Subcutaneous abdominal adipose tissue (tissue), 5 donors: ENCODE measurements around the gene FILIP1L.
A peak's percentile ranks its signal among the peaks of the same experiment; 100 is the strongest.

Source experiments
- H3K27ac ChIP-seq: one replicate; pipeline ENCODE4 v1.7.0; 2013; ENCODE audit warnings: low read depth, mild to moderate bottlenecking, inconsistent platforms, low read length, moderate library complexity
- H3K27me3 ChIP-seq, 5 donors: one replicate each; pipeline ENCODE4 v1.7.0; 2013; ENCODE audit warnings: low read length in 5 of 5, inconsistent platforms in 1 of 5; ENCODE audit not compliant: control insufficient read depth in 5 of 5, insufficient read depth in 4 of 5
- H3K36me3 ChIP-seq, 5 donors: one replicate each; pipeline ENCODE4 v1.7.0; 2013; ENCODE audit warnings: low read length in 5 of 5; ENCODE audit not compliant: control insufficient read depth in 5 of 5, insufficient read depth in 5 of 5
- H3K4me1 ChIP-seq, 5 donors: one replicate each; pipeline ENCODE4 v1.7.0; 2013; ENCODE audit warnings: low read length in 5 of 5, mild to moderate bottlenecking in 3 of 5, moderate library complexity in 1 of 5; ENCODE audit not compliant: control insufficient read depth in 5 of 5, insufficient read depth in 5 of 5
- H3K4me3 ChIP-seq, 5 donors: one replicate each; pipeline ENCODE4 v1.7.0; 2013; ENCODE audit warnings: low read length in 5 of 5, low read depth in 1 of 5
- H3K9ac ChIP-seq, 5 donors: one replicate each; pipeline ENCODE4 v1.7.0; 2013; ENCODE audit warnings: low read length in 5 of 5, mild to moderate bottlenecking in 4 of 5, moderate library complexity in 3 of 5
- H3K9me3 ChIP-seq, 5 donors: one replicate each; pipeline ENCODE4 v1.7.0; 2013; ENCODE audit warnings: low read length in 5 of 5; ENCODE audit not compliant: control insufficient read depth in 5 of 5
- donor health status: healthy.
- donor health status: healthy.
- donor health status: healthy.
- donor health status: healthy.
- donor health status: healthy.

Gene FILIP1L

GRCh38 chr3:99879275-99879674 lies 235.0 kb downstream of the FILIP1L start:
- Histone ChIP-seq H3K4me3 (no peak overlapping the region), H3K4me1 (peaks cover 0 to 41% (median 15%) of the 10 kb centered on the region in 5 donors), H3K27ac (no peak overlapping the region), H3K9ac (no peak overlapping the region), H3K36me3 (no peaks in the 10 kb centered on the region), H3K9me3 (no peaks in the 10 kb centered on the region), H3K27me3 (no peaks in the 10 kb centered on the region)

GRCh38 chr3:99878005-99878404 lies 236.3 kb downstream of the FILIP1L start:
- H3K4me1 ChIP-seq = peaks cover 0 to 53% (median 27%) of the 10 kb centered on the region in 5 donors
- H3K27me3 ChIP-seq = no peaks in the 10 kb centered on the region
- H3K4me3 ChIP-seq = no peak overlapping the region
- H3K9me3 ChIP-seq = no peaks in the 10 kb centered on the region
- H3K9ac ChIP-seq = no peak overlapping the region
- H3K27ac ChIP-seq = peak overlapping the region; percentile 89
- H3K36me3 ChIP-seq = no peaks in the 10 kb centered on the region

- Histone ChIP-seq H3K4me3 (peak overlapping the region in 4 of 5 donors; percentile 75 to 96 (median 86)), H3K4me1 (peaks cover 0 to 62% (median 36%) of the 10 kb centered on the region in 5 donors), H3K9ac (peak overlapping the region in 3 of 5 donors; percentile 86 to 99 (median 96)), H3K9me3 (no peaks in the 10 kb centered on the region), H3K27ac (peak overlapping the region; percentile 89), H3K36me3 (no peaks in the 10 kb centered on the region), H3K27me3 (no peaks in the 10 kb centered on the region)
Observed at GRCh38 chr3:99877031-99877579, 237.2 kb downstream of the FILIP1L start.

GRCh38 chr3:99875929-99876841 lies 238.1 kb downstream of the FILIP1L start:
- Histone ChIP-seq H3K9me3 (no peaks in the 10 kb centered on the region), H3K4me1 (peaks cover 0 to 64% (median 41%) of the 10 kb centered on the region in 5 donors), H3K27me3 (no peaks in the 10 kb centered on the region), H3K4me3 (peak overlapping the region; percentile 84 to 97 (median 88)), H3K36me3 (peaks cover 0 to 4% (median 4%) of the 10 kb centered on the region in 5 donors), H3K27ac (peak overlapping the region; percentile 89), H3K9ac (peak overlapping the region; percentile 86 to 99 (median 92))

- peaks cover 0 to 65% (median 38%) of the 10 kb centered on the region in 5 donors for H3K4me1 ChIP-seq
- H3K9ac ChIP-seq = peak overlapping the region; percentile 86 to 99 (median 92)
- H3K9me3 ChIP-seq = no peaks in the 10 kb centered on the region
- no peaks in the 10 kb centered on the region for H3K27me3 ChIP-seq
- H3K27ac ChIP-seq = peak overlapping the region; percentile 89
- H3K36me3 ChIP-seq = peaks cover 0 to 9% (median 6%) of the 10 kb centered on the region in 5 donors
- H3K4me3 ChIP-seq = peak overlapping the region; percentile 84 to 97 (median 88)
Observed at GRCh38 chr3:99875581-99875928, 238.7 kb downstream of the FILIP1L start.

- Histone ChIP-seq H3K4me3 (peak overlapping the region; percentile 84 to 97 (median 88)), H3K4me1 (peaks cover 0 to 63% (median 49%) of the 10 kb centered on the region in 5 donors), H3K36me3 (peaks cover 0 to 15% (median 6%) of the 10 kb centered on the region in 5 donors), H3K9ac (peak overlapping the region in 4 of 5 donors; percentile 86 to 99 (median 94)), H3K9me3 (no peaks in the 10 kb centered on the region), H3K27ac (peak overlapping the region; percentile 89), H3K27me3 (no peaks in the 10 kb centered on the region)
Observed at GRCh38 chr3:99874237-99875002, 239.9 kb downstream of the FILIP1L start.

- H3K36me3 ChIP-seq = peaks cover 0 to 15% (median 9%) of the 10 kb centered on the region in 5 donors
- no peaks in the 10 kb centered on the region for H3K27me3 ChIP-seq
- H3K27ac ChIP-seq = peak overlapping the region; percentile 89
- H3K9me3 ChIP-seq = no peaks in the 10 kb centered on the region
- H3K4me1 ChIP-seq = peaks cover 2 to 69% (median 50%) of the 10 kb centered on the region in 5 donors
- H3K9ac ChIP-seq = peak overlapping the region in 4 of 5 donors; percentile 33 to 99 (median 72)
- H3K4me3 ChIP-seq = peak overlapping the region; percentile 84 to 97 (median 88)
Observed at GRCh38 chr3:99873269-99874102, 240.8 kb downstream of the FILIP1L start.

GRCh38 chr3:99872923-99873254 lies 241.4 kb downstream of the FILIP1L start:
- Histone ChIP-seq H3K4me3 (peak overlapping the region; percentile 52 to 97 (median 88)), H3K36me3 (peaks cover 0 to 19% (median 9%) of the 10 kb centered on the region in 5 donors), H3K4me1 (peaks cover 2 to 75% (median 50%) of the 10 kb centered on the region in 5 donors), H3K27ac (no peak overlapping the region), H3K9ac (peak overlapping the region in 3 of 5 donors; percentile 33 to 99 (median 49)), H3K27me3 (no peaks in the 10 kb centered on the region), H3K9me3 (no peaks in the 10 kb centered on the region)
